HG02763 (cell line): ENCODE data around the gene ABI1.

ENCODE experiments used
- ATAC-seq: cut with Tn5 transposase; IDR thresholded peaks from one replicate; pipeline ENCODE4 v1.9.1; 2021; ENCODE audit warnings: mild to moderate bottlenecking, moderate library complexity; ENCODE audit not compliant: unreplicated experiment

The ABI1 gene

GRCh38 chr10:26776258-26776657, 84.5 kb downstream of the ABI1 start:
- no peak for ATAC-seq

- no peak for ATAC-seq
Observed at GRCh38 chr10:26773633-26774032, 87.1 kb downstream of the ABI1 start.

GRCh38 chr10:26770069-26770468, 90.7 kb downstream of the ABI1 start:
- ATAC-seq: no peak

- ATAC-seq: no peak
Observed at GRCh38 chr10:26765549-26765948, 95.2 kb downstream of the ABI1 start.

- no peak for ATAC-seq
Observed at GRCh38 chr10:26759008-26759407, 101.8 kb downstream of the ABI1 start.

- ATAC-seq: peak; percentile 88
Observed at GRCh38 chr10:26755443-26755903, 105.3 kb downstream of the ABI1 start.

GRCh38 chr10:26746061-26746460, 114.7 kb downstream of the ABI1 start:
- ATAC-seq: no peak

- ATAC-seq: no peak
Observed at GRCh38 chr10:26743841-26744240, 116.9 kb downstream of the ABI1 start.

- ATAC-seq: no peak
Observed at GRCh38 chr10:26743091-26743490, 117.7 kb downstream of the ABI1 start.

GRCh38 chr10:26741368-26741767, 119.4 kb downstream of the ABI1 start:
- ATAC-seq: no peak

GRCh38 chr10:26739071-26739631, 121.6 kb downstream of the ABI1 start:
- ATAC-seq: peak; percentile 30

- ATAC-seq: no peak
Observed at GRCh38 chr10:26738301-26738911, 122.4 kb downstream of the ABI1 start.

- peak; percentile 75 for ATAC-seq
Observed at GRCh38 chr10:26737730-26738129, 123.0 kb downstream of the ABI1 start.

- no peak for ATAC-seq
Observed at GRCh38 chr10:26735435-26735834, 125.3 kb downstream of the ABI1 start.

GRCh38 chr10:26733750-26734568, 126.8 kb downstream of the ABI1 start:
- no peak for ATAC-seq

GRCh38 chr10:26730552-26730951, 130.2 kb downstream of the ABI1 start:
- no peak for ATAC-seq

GRCh38 chr10:26729395-26729794, 131.4 kb downstream of the ABI1 start:
- ATAC-seq: no peak

- no peak for ATAC-seq
Observed at GRCh38 chr10:26728957-26729356, 131.8 kb downstream of the ABI1 start.

- no peak for ATAC-seq
Observed at GRCh38 chr10:26727005-26727404, 133.8 kb downstream of the ABI1 start.

GRCh38 chr10:26725837-26726727, 134.7 kb downstream of the ABI1 start:
- ATAC-seq: no peak

GRCh38 chr10:26723016-26723415, 137.7 kb downstream of the ABI1 start:
- no peak for ATAC-seq
